Measurements from ENCODE around the gene MAGI2.

The MAGI2 gene

DNA sequence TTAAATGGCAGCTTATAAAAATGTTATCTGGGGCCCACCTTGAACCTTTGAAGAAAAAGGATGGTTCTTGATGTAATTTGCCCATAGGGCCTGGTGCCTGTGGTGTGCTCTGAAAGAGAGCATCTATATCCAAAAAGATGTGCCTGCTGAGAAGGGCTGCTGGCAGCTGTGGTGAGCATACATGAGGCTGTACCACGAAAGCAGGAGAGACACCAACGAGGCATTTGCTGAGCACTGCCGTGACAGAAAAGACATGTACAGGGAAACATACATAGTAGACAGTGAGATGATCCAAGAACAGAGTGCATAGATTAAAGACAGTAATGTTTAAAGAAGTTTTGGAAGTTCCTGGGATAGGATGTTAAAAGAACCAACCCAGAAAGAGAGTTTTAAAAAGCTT is 990.4 kb downstream of the MAGI2 start:
- DNase-seq (ENCODE audit: low spot score): no peak
- TF ChIP-seq, protein P1, sequence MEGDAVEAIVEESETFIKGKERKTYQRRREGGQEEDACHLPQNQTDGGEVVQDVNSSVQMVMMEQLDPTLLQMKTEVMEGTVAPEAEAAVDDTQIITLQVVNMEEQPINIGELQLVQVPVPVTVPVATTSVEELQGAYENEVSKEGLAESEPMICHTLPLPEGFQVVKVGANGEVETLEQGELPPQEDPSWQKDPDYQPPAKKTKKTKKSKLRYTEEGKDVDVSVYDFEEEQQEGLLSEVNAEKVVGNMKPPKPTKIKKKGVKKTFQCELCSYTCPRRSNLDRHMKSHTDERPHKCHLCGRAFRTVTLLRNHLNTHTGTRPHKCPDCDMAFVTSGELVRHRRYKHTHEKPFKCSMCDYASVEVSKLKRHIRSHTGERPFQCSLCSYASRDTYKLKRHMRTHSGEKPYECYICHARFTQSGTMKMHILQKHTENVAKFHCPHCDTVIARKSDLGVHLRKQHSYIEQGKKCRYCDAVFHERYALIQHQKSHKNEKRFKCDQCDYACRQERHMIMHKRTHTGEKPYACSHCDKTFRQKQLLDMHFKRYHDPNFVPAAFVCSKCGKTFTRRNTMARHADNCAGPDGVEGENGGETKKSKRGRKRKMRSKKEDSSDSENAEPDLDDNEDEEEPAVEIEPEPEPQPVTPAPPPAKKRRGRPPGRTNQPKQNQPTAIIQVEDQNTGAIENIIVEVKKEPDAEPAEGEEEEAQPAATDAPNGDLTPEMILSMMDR (IDR thresholded peaks at IDR 0.05; ENCODE audit: borderline replicate concordance, control extremely low read depth, extremely low read depth, insufficient read depth, missing control alignments): no peak
- in situ Hi-C loops (cut with MboI; ENCODE audit: low sequenced_read_pairs, unreplicated experiment): no loop called here

DNA sequence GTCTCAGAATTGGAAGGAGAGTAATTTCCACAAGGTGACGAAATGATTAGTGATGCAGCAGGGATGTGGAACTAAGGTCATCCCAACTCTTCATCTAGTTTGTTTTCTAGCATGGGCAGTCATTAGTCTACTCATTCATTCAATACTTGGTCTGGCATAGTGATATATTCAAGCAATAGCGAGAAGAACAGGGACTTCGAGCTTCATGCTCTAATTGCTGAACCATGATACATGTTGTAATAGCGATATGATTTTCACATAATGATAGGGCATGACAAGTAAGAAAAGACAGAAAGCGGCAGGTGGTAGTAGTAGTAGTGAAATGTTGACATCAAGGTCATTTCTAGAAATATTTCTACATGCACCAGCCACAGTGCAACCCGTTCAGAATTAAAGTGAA is 1002.8 kb downstream of the MAGI2 start:
- no peak for DNase-seq (ENCODE audit: low spot score)
- in situ Hi-C loops (cut with MboI; ENCODE audit: low sequenced_read_pairs, unreplicated experiment): no loop called here
- TF ChIP-seq, protein P1 (IDR thresholded peaks at IDR 0.05; ENCODE audit: borderline replicate concordance, control extremely low read depth, extremely low read depth, insufficient read depth, missing control alignments): no peak

DNA sequence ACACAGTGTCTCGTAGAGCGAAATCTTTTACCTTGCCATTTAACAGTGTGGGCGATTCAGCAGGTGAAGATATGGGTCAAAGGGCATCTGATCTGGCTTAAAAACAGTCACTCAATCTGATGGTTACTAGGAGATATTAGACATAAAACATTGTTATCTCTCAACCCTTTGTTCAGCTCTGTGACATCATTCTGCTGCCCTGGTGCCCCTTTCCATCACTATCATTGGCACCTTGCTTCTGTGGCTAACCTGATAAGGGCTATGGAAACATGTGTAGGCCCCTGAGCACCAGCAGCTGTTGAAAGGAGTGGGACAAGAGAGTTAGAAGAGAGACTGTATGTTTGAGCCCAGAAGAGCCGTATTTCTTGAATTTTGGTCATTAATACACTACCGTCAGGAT is 1004.6 kb downstream of the MAGI2 start:
- no peak for DNase-seq (ENCODE audit: low spot score)
- TF ChIP-seq, protein P1 (IDR thresholded peaks at IDR 0.05; ENCODE audit: borderline replicate concordance, control extremely low read depth, extremely low read depth, insufficient read depth, missing control alignments): no peak
- in situ Hi-C loops (cut with MboI; ENCODE audit: low sequenced_read_pairs, unreplicated experiment): no loop called here

DNA sequence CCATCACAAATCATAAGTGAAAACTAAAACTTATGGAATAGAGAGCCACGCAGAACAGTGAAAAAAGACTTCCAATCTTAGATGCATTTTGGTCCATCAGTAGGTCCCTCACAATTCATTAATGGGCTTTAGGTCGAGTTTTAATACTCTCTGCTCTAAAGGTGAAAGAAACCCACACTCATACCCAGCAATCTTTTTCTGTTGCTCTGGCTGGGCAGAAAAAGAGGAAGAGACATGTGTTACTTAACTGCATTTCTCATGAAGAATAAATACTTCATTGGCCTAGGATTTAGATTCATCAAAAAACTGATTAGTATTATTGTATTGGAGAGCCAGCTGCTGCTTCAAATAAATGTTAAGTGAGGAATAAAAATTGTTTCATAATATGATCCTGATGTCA is 1009.2 kb downstream of the MAGI2 start:
- in situ Hi-C loops (cut with MboI; ENCODE audit: low sequenced_read_pairs, unreplicated experiment): no loop called here
- DNase-seq (ENCODE audit: low spot score): no peak
- TF ChIP-seq, protein P1 (IDR thresholded peaks at IDR 0.05; ENCODE audit: borderline replicate concordance, control extremely low read depth, extremely low read depth, insufficient read depth, missing control alignments): no peak

DNA sequence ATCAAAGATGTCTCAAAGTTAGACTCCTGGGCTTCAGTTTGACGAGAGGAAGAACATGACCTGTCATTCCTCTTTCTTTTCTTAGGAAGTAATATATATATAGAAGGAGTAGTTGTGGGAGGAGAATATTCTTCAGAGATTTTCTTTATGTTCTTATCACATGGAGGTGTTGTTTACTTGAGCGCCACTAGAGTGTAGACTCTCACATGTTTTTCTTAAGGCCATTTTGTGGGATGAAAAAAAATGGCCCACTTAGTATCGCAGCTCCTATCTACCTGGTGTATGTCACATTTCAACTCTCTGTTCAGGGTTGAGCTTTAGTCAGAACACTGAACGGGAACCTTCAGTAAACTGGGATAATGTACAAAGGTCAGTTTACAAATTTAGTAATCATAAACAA is 1009.7 kb downstream of the MAGI2 start:
- no peak for DNase-seq (ENCODE audit: low spot score)
- TF ChIP-seq, protein P1 (IDR thresholded peaks at IDR 0.05; ENCODE audit: borderline replicate concordance, control extremely low read depth, extremely low read depth, insufficient read depth, missing control alignments): no peak
- in situ Hi-C loops (cut with MboI; ENCODE audit: low sequenced_read_pairs, unreplicated experiment): no loop called here

DNA sequence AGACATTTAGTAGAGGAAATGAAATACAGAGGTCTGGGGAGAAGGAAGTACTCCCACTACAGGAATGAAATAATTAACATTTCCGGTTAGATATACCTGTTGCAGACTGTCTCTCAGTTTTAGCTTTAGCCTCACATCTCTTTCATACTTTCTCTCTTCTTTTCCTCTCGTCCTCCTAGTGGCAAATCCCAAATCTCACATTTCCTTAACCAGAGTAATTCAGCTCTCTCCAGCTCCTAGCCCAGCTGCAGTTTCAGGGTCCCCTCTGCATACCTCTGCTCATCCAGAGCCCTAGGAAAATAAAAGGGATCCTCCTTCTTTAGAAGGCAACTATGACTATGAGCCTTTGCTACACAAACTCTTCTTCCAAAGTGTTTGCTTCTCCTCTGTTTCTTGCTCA is 1011.7 kb downstream of the MAGI2 start:
- TF ChIP-seq, protein P1 (IDR thresholded peaks at IDR 0.05; ENCODE audit: borderline replicate concordance, control extremely low read depth, extremely low read depth, insufficient read depth, missing control alignments): no peak
- in situ Hi-C loops (cut with MboI; ENCODE audit: low sequenced_read_pairs, unreplicated experiment): no loop called here
- no peak for DNase-seq (ENCODE audit: low spot score)

DNA sequence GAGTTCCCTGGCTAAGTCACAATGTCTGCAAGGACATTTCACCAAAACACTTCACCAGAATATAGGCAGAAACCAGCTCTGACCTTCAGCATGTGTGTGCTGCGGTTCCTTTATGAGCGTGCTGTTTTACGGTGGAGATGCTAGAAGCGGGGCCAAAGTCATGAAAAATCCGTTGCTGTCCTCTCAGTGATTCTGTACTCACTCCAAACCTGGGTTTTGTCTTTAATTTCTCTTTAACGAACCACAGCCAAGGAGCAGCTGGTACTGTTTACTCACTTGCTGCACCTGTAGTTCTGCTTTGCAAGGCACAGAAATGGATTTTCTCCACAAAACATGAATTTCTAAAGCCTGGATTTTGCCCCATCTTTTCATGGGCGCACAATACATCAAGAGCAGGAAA is 1015.0 kb downstream of the MAGI2 start:
- TF ChIP-seq, protein P1 (IDR thresholded peaks at IDR 0.05; ENCODE audit: borderline replicate concordance, control extremely low read depth, extremely low read depth, insufficient read depth, missing control alignments): no peak
- in situ Hi-C loops (cut with MboI; ENCODE audit: low sequenced_read_pairs, unreplicated experiment): no loop called here
- no peak for DNase-seq (ENCODE audit: low spot score)

All from GM13976 (cell line).